MM.1S (cell line): Measurements from ENCODE around the gene HS6ST3.
"Not testable (repeated sequence)": the region's sequence is repeated elsewhere in the genome, so short reads cannot be mapped to it uniquely, and the experiment has no call there.

Source experiments
- CTCF ChIP-seq: fragments of 300-600 bp; sonication (generic); IDR thresholded peaks from 2 replicates; pipeline ENCODE4 v1.5.1; 2016; ENCODE audit warnings: antibody characterized with exemption, low read length, mixed read lengths
- EZH2 ChIP-seq: fragments of 300-600 bp; sonication (generic); optimal IDR thresholded peaks from 2 replicates; pipeline ENCODE3; 2017; ENCODE audit warnings: low read depth, mild to moderate bottlenecking, antibody characterized with exemption, low read length, mixed read lengths
- EZH2phosphoT487 ChIP-seq: fragments of 300-600 bp; sonication (generic); IDR thresholded peaks from 2 replicates; pipeline ENCODE4 v1.6.1; 2018; ENCODE audit warnings: antibody characterized with exemption, low read length

- not testable (repeated sequence) for TF ChIP-seq EZH2, CTCF, EZH2phosphoT487
Measured at GRCh38 chr13:96115368-96115767, 25.5 kb downstream of the HS6ST3 start.
